ENCODE data around the gene OR5W2.
"Not testable (repeated sequence)": the region's sequence is repeated elsewhere in the genome, so short reads cannot be mapped to it uniquely, and the experiment has no call there.

Gene OR5W2

DNA sequence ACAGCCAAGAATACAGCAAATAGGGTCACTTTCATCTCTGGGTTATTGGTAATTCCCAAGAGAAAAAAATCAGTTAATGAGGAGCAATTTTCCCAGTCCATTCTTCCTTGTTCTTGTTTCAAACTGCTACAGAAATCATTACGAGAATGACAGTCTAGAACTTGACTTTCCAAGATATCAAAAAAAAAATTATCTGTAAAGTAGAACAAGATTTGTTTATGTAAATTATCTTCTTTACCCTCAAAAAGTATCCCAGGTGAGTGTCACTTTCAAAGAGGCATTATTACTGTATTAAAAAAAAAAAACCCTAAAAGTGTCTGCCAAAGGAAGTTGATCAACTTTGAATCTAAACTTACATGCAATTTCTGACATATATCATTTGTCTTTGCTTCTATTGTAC is at the start of gene OR5W2:
Gene OR5W2, minus strand, starts transcription at position 101 of the 400 bp plus-strand sequence. Its CDS starts 0 bp downstream, at position 101.
- DNase-seq = no peak

GRCh38 chr11:55956521-55956920 is 42.1 kb upstream of the OR5W2 start:
- no peak for DNase-seq

DNA sequence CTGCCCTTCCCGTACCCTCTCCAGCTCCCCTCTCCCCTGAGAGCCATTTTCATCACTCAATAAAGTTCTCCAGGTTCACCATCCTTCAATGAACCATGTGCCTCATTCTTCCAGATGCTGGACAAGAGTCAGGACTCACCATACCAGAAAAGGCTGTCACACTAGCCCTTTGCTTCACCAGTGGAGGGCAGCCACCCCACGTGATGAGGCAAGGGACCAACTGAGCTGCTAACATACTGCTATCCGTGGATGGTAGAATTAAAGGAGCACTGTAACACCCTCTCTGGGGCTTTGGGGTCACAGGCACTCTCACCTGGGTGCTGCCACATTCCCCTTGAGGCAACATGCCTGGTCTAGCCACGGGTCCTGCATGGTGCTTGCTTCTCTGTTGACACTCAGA is 34.9 kb upstream of the OR5W2 start:
- no peak for DNase-seq

- DNase-seq = no peak
Measured at GRCh38 chr11:55942785-55943392, 28.5 kb upstream of the OR5W2 start.

DNA sequence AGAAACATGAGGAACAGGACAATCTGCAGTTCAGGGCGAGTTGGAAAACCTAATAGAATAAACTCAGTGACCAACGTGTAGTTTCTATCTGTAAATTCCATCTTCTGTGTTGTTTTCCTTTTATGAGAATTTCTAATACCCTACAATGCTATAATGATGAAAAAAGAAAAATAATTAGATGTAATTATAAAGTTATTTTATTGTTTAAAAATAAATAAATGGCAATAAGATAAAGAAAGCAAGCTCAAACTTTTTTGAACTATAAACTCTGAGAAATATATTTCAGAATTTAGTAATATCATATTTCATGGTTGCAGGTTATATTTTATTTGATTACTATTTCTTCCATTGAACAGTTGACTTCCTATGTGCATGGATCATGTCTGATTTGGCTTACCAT is 21.9 kb upstream of the OR5W2 start, which contains the start of gene OR5I1:
Gene OR5I1, minus strand, starts transcription at position 101 of the 400 bp plus-strand sequence. Its CDS starts 0 bp downstream, at position 101.
- no peak for DNase-seq

DNA sequence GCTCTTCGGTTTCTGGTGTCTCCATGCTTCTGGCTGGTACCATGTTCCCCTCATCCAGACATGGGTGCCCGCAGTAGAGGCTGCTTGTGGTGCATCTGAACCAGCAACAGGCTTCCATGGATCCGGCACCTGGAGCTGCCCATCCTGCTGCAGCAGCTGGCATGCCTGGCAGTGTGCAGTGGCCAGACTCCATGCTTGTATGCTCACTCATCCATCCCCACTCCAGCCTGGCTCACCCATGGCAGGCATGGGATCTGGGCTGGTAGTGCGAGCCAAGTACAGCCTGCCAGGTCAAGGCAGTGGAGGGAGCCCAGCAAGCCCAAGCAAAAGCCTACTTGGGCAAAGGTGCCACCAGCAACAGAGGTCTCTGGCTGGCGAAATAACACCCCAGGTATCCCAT is 6.2 kb upstream of the OR5W2 start:
- no peak for DNase-seq

DNA sequence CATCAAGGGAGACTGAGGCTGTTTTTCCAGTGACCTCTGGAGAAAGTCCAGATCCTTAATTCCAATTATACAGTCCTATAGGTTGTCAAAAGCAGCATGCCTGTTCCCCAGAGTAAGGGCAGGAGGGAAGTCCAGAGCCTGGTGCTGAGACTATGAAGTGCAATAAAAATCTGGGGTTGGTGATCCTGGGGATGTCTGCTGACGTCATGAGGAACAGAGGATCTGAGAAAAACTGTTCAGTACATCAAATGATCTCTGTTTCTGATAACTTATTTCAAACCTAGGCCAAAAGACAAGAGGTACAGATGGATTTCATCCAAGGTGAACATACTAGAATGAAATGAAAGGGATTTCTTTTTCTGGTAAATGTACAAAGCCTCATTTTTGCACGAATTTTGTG is 12.1 kb downstream of the OR5W2 start:
- no peak for DNase-seq

- no peak for DNase-seq
Measured at GRCh38 chr11:55895216-55895615, 19.2 kb downstream of the OR5W2 start.

DNA sequence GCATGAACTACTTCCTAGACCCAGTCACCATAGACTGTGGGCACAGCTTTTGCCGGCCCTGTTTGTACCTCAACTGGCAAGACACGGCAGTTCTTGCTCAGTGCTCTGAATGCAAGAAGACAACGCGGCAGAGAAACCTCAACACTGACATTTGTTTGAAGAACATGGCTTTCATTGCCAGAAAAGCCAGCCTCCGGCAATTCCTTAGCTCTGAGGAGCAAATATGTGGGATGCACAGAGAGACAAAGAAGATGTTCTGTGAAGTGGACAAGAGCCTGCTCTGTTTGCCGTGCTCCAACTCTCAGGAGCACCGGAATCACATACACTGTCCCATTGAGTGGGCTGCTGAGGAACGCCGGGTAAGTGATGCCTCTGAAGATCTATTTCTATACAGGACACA is 28.9 kb downstream of the OR5W2 start:
- DNase-seq = not testable (repeated sequence)

DNA sequence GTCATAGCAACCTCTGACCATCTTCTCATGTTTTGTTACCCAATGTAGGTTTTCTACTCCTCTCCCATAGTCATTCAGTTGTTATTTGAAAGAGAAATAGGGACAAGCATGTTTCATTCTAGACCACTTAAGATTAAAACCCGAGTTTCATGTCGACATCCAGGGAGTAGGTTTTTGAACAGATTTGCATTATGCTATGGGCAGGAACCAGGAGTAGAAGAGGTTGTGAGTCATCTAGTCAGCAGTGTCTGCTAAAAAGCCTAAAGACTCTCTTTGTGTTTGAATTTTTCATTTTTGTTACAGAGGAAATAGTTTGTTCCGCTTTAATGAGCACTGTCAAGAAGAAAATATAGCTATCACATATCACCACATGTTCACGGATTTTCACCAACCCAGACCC is 29.4 kb downstream of the OR5W2 start:
- not testable (repeated sequence) for DNase-seq

- DNase-seq = not testable (repeated sequence)
Measured at GRCh38 chr11:55882997-55883396, 31.4 kb downstream of the OR5W2 start, which contains the start of gene TRIM51. Gene TRIM51 (plus strand): TSS chr11:55883297. CDS start chr11:55885429, 2,132 bp downstream.

GRCh38 chr11:55873146-55873545 is 41.2 kb downstream of the OR5W2 start:
- DNase-seq = not testable (repeated sequence)

DNA sequence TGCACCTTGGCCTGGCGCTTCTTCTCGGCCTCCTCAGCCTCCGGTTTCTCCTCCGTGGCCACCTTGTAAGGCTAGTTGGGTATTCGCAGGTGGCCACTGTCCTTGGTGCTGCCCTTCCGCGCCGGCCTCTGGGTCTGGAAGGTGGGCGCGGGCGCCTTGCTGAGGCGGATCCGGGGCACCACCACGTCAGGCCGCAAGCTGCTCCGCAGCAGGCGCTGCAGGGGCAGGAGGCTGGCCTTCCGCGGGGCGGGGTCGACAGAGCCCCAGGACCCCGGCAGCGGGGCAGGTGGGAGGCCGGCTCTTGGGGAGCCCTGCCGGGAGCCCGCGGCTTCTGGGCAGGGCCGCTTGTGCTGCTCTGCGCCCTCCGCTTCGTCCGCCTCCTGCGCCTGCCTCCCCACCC is 41.7 kb downstream of the OR5W2 start:
- not testable (repeated sequence) for DNase-seq

GRCh38 chr11:55867354-55867753 is 47.0 kb downstream of the OR5W2 start:
- not testable (repeated sequence) for DNase-seq
